Body of pancreas (tissue), 4 donors: ENCODE results near the gene UBAP1. TPM values are rescaled to one million over a fixed set of nuclear protein-coding genes. Genes with fewer than 3 reads are reported as not detected.

Experiments used
- ATAC-seq: fragments of 150-250 bp; one replicate; pipeline ENCODE4 v1.9.1; 2016
- DNase-seq, 4 donors: peaks; one replicate each; pipeline ENCODE4 v3.0.0-alpha.2; 2019
- H3K27ac ChIP-seq, 4 donors: fragments of 200-600 bp; sonication (generic); 1 replicate in 3 of 4; 2 replicates in 1 of 4; pipeline versions ENCODE4 v1.5.1 to v1.6.1; 2016 to 2019; ENCODE audit warnings: mild to moderate bottlenecking in 1 of 4, mixed read lengths in 1 of 4, moderate library complexity in 1 of 4
- H3K27me3 ChIP-seq, 2 donors: fragments of 200-600 bp; sonication (generic); one replicate each; pipeline ENCODE4 v1.6.0; 2016; ENCODE audit warnings: mild to moderate bottlenecking in 1 of 2
- H3K36me3 ChIP-seq, 2 donors: fragments of 200-600 bp; sonication (generic); replicated peaks in 1 of 2; 2 replicates each; pipeline ENCODE4 v1.5.1; 2016; ENCODE audit warnings: low read depth in 2 of 2; ENCODE audit not compliant: insufficient read depth in 1 of 2
- H3K4me1 ChIP-seq: fragments of 200-600 bp; sonication (generic); one replicate; pipeline ENCODE4 v1.6.0; 2016
- H3K4me3 ChIP-seq, 2 donors: fragments of 200-600 bp; sonication (generic); 1 replicate in 1 of 2; 2 replicates in 1 of 2; pipeline ENCODE4 v1.5.1; 2016 to 2019
- H3K9me3 ChIP-seq, 3 donors: fragments of 200-600 bp; sonication (generic); 1 replicate in 2 of 3; 2 replicates in 1 of 3; pipeline ENCODE4 v1.5.1; 2016
- POLR2A ChIP-seq, 3 donors: fragments of 450-650 bp; IDR thresholded peaks; one replicate each; pipeline ENCODE4 v1.6.1; 2016; ENCODE audit warnings: antibody characterized with exemption in 3 of 3, mild to moderate bottlenecking in 2 of 3
- WGBS, 2 donors: methylation state at CpG; one replicate each; pipeline ENCODE4 v1.1.5; 2017; 5-methylcytosine and 5-hydroxymethylcytosine counted together
- intact Hi-C: fragments of 100-400 bp; cut with DNase I; formaldehyde crosslinking; loops from one replicate; pipeline ENCODE4 v1.15.1; 2023
- total RNA-seq, 2 donors: library from RNA; depleted of rRNA; stranded (reverse); fragments of >200 nt; gene quantifications; one replicate each; pipeline ENCODE4 v1.1.0, GENCODE V29; 2016
- TF ChIP-seq, protein P1 (sequence below), 7 experiments: fragments of 450-650 bp in 4 of 7; fragments of 200-600 bp in 3 of 7; sonication (generic) in 3 of 7; IDR thresholded peaks; one replicate each; pipeline ENCODE4 v1.5.1; 2016 to 2019; ENCODE audit warnings: antibody characterized with exemption in 7 of 7

The UBAP1 gene
- total RNA-seq, 2 donors from 2014 or later = 18.9 to 19.1 TPM

- WGBS, 2 donors = 95 to 97% methylated on average over 10 of the region's 10 CpGs
- Histone ChIP-seq H3K27me3 (no peaks in the 10 kb centered on the region), H3K9me3 (no peaks in the 10 kb centered on the region), H3K4me3 (no peak overlapping the region), H3K4me1 (no peaks in the 10 kb centered on the region), H3K36me3 (no peaks in the 10 kb centered on the region), H3K27ac (no peak overlapping the region)
- intact Hi-C loops = no loop called here
- TF ChIP-seq POLR2A (IDR thresholded peaks at IDR 0.05) = no peak
- TF ChIP-seq, protein P1, sequence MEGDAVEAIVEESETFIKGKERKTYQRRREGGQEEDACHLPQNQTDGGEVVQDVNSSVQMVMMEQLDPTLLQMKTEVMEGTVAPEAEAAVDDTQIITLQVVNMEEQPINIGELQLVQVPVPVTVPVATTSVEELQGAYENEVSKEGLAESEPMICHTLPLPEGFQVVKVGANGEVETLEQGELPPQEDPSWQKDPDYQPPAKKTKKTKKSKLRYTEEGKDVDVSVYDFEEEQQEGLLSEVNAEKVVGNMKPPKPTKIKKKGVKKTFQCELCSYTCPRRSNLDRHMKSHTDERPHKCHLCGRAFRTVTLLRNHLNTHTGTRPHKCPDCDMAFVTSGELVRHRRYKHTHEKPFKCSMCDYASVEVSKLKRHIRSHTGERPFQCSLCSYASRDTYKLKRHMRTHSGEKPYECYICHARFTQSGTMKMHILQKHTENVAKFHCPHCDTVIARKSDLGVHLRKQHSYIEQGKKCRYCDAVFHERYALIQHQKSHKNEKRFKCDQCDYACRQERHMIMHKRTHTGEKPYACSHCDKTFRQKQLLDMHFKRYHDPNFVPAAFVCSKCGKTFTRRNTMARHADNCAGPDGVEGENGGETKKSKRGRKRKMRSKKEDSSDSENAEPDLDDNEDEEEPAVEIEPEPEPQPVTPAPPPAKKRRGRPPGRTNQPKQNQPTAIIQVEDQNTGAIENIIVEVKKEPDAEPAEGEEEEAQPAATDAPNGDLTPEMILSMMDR (IDR thresholded peaks at IDR 0.05) = no peak
- ATAC-seq (no peak), DNase-seq (no peak)
Observed at GRCh38 chr9:34259315-34259714, 80.5 kb downstream of the UBAP1 start.

GRCh38 chr9:34262971-34263370 lies 84.1 kb downstream of the UBAP1 start:
- WGBS, 2 donors = 80 to 92% methylated on average over 3 of the region's 3 CpGs
- H3K27ac ChIP-seq = no peak overlapping the region
- no peaks in the 10 kb centered on the region for H3K36me3 ChIP-seq
- ATAC-seq (no peak), DNase-seq (no peak)
- no peak for TF ChIP-seq POLR2A (IDR thresholded peaks at IDR 0.05)
- TF ChIP-seq, protein P1 (IDR thresholded peaks at IDR 0.05) = no peak
- intact Hi-C loops = no loop called here
- H3K27me3 ChIP-seq = no peaks in the 10 kb centered on the region
- H3K4me3 ChIP-seq = no peak overlapping the region
- H3K4me1 ChIP-seq = no peaks in the 10 kb centered on the region
- no peaks in the 10 kb centered on the region for H3K9me3 ChIP-seq

GRCh38 chr9:34267660-34268059 lies 88.8 kb downstream of the UBAP1 start:
- intact Hi-C loops = no loop called here
- TF ChIP-seq, protein P1 (IDR thresholded peaks at IDR 0.05) = no peak
- no peak for TF ChIP-seq POLR2A (IDR thresholded peaks at IDR 0.05)
- DNase-seq (no peak), ATAC-seq (no peak)
- Histone ChIP-seq H3K9me3 (no peaks in the 10 kb centered on the region), H3K36me3 (no peaks in the 10 kb centered on the region), H3K4me3 (no peak overlapping the region), H3K27ac (no peak overlapping the region), H3K27me3 (no peaks in the 10 kb centered on the region), H3K4me1 (no peaks in the 10 kb centered on the region)
- WGBS, 2 donors = 75 to 85% methylated on average over 1 of the region's 1 CpG

DNA sequence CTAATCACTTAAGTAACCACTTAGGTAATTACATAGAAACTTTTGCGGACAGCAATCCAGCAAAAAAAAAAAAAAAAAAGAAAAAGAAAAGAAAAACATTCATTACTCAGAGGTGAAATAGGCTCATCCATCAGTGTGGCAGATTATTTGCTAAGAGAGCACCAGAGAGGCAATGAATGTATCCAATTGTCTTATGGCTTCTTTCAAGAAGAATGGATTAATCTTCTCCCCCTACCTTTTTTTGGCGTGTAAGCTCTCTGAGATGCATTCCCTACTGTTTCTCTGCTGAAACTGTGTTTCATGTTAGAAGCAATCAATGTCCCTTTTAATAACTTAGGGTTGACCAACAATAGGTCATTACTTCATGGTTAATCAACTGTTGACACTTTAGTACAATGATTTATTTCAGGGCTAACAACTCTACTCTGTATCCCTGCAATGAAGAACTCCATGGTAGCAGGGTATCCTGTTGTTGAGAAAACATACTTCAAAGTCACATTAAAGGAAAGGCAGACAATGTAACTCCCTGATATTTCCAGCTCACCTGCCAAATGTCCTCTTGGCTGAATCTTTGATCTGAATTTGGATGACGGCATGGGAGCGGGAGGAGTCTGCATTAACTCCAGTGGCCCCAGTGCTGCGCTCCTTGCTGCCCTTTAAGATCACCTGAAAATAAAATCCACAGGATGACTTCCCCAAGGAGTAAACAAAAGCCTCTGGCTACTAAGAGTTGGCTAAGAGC lies 92.6 kb downstream of the UBAP1 start:
- 71 to 78% methylated on average over 5 of the region's 5 CpGs for WGBS, 2 donors

More for the DNA sequence above, 92.6 kb downstream of the UBAP1 start:
- Histone ChIP-seq H3K27me3 (no peaks in the 10 kb centered on the region), H3K27ac (no peak overlapping the region), H3K36me3 (no peaks in the 10 kb centered on the region), H3K9me3 (no peaks in the 10 kb centered on the region), H3K4me3 (no peak overlapping the region), H3K4me1 (no peaks in the 10 kb centered on the region)
- DNase-seq (no peak), ATAC-seq (peak; percentile 27)
- TF ChIP-seq POLR2A (IDR thresholded peaks at IDR 0.05) = no peak
- TF ChIP-seq, protein P1 (IDR thresholded peaks at IDR 0.05) = no peak
- intact Hi-C loops = no loop called here
